H1 (cell line): Measurements from ENCODE around the gene UGT1A1. TPM values are rescaled to one million over a fixed set of nuclear protein-coding genes. Genes with fewer than 3 reads are reported as not detected.

Experiments used
- CTCF ChIA-PET: fragments of 300-600 bp; sonication (Branson Sonifier 250); formaldehyde crosslinking; loops from one replicate; lab custom pipeline; 2021; ENCODE audit not compliant: partially characterized antibody; lab: Charles Lee
- POLR2A ChIA-PET: fragments of 300-600 bp; sonication (Branson Sonifier 250); formaldehyde crosslinking; loops from one replicate; lab custom pipeline; 2021; ENCODE audit warnings: inconsistent platforms; ENCODE audit not compliant: partially characterized antibody; lab: Charles Lee
- DNase-seq, 2 experiments: peaks; one replicate each; pipeline versions ENCODE4 v3.0.0 to v3.0.0-alpha.2; 2010 to 2022; ENCODE audit warnings: low spot score in 2 of 2, low read depth in 1 of 2, mixed read lengths in 1 of 2
- FAIRE-seq: peaks from 2 replicates; lab custom pipeline; 2011; peaks lifted over from hg19 to GRCh38; lab: Jason Lieb, UNC
- H2AFZ ChIP-seq: 2 replicates; pipeline ENCODE4 v1.8.1; 2012; ENCODE audit warnings: low read length, inconsistent platforms
- H2AK5ac ChIP-seq: 2 replicates; pipeline ENCODE4 v1.6.1; 2013; ENCODE audit warnings: low read depth, low read length
- H2BK120ac ChIP-seq: replicated peaks from 2 replicates; pipeline ENCODE3; 2013; ENCODE audit warnings: low read depth, low read length, inconsistent platforms
- H2BK12ac ChIP-seq: 2 replicates; pipeline ENCODE4 v1.6.1; 2013; ENCODE audit warnings: low read depth, low read length
- H2BK15ac ChIP-seq: 2 replicates; pipeline ENCODE4 v1.6.1; 2013; ENCODE audit warnings: low read length
- H2BK20ac ChIP-seq: 2 replicates; pipeline ENCODE4 v1.6.1; 2013; ENCODE audit warnings: low read length
- H2BK5ac ChIP-seq: 2 replicates; pipeline ENCODE4 v1.6.1; 2013; ENCODE audit warnings: low read depth, low read length
- H3K14ac ChIP-seq: 2 replicates; pipeline ENCODE4 v1.6.1; 2013; ENCODE audit warnings: inconsistent platforms; ENCODE audit not compliant: insufficient read length
- H3K18ac ChIP-seq: 2 replicates; pipeline ENCODE4 v1.6.1; 2013; ENCODE audit warnings: low read length; ENCODE audit errors: extremely low read depth
- H3K23ac ChIP-seq: 2 replicates; pipeline ENCODE4 v1.6.1; 2013; ENCODE audit warnings: inconsistent platforms; ENCODE audit not compliant: insufficient read length
- H3K23me2 ChIP-seq: 2 replicates; pipeline ENCODE4 v1.6.1; 2013; ENCODE audit warnings: low read depth, low read length
- H3K27ac ChIP-seq: 2 replicates; pipeline ENCODE4 v1.6.1; 2011; ENCODE audit warnings: low read depth, low read length, inconsistent platforms
- H3K27me3 ChIP-seq, 4 experiments: replicated peaks in 1 of 4; 1 replicate in 1 of 4; 2 replicates in 3 of 4; pipeline versions ENCODE4 v1.6.1 to v1.8.1; 2011 to 2013; ENCODE audit warnings: low read length in 3 of 4, mild to moderate bottlenecking in 3 of 4, inconsistent platforms in 2 of 4, mixed read lengths in 2 of 4, moderate library complexity in 1 of 4; ENCODE audit not compliant: control insufficient read depth in 3 of 4, insufficient read depth in 3 of 4; ENCODE audit errors: extremely low read depth in 1 of 4
- H3K36me3 ChIP-seq, 4 experiments: 2 replicates each; pipeline versions ENCODE4 v1.6.1 to v1.8.1; 2011 to 2013; ENCODE audit warnings: mild to moderate bottlenecking in 4 of 4, low read length in 3 of 4, moderate library complexity in 2 of 4, control low read depth in 1 of 4, inconsistent platforms in 1 of 4; ENCODE audit not compliant: insufficient read depth in 4 of 4, control insufficient read depth in 2 of 4
- H3K4ac ChIP-seq: replicated peaks from 2 replicates; pipeline ENCODE3; 2013; ENCODE audit warnings: low read length, low read depth, mixed read lengths, inconsistent platforms; ENCODE audit not compliant: insufficient read length
- H3K4me1 ChIP-seq, 4 experiments: replicated peaks in 1 of 4; 1 replicate in 1 of 4; 2 replicates in 3 of 4; pipeline versions ENCODE4 v1.6.1 to v1.8.1; 2011 to 2013; ENCODE audit warnings: low read length in 3 of 4, inconsistent platforms in 2 of 4, mixed read lengths in 1 of 4; ENCODE audit not compliant: insufficient read depth in 4 of 4, control insufficient read depth in 3 of 4
- H3K4me2 ChIP-seq, 2 experiments: 2 replicates each; pipeline versions ENCODE4 v1.6.1 to v1.8.1; 2011 to 2013; ENCODE audit warnings: low read depth in 2 of 2, low read length in 2 of 2, control low read depth in 1 of 2, inconsistent platforms in 1 of 2, mild to moderate bottlenecking in 1 of 2; ENCODE audit not compliant: insufficient read depth in 1 of 2
- H3K4me3 ChIP-seq, 4 experiments: fragments of 200-600, 300-600 bp in 1 of 4; sonication (generic), shearing (Covaris generic), sonication (Bioruptor Twin) in 1 of 4; 2 replicates each; pipeline versions ENCODE4 v1.5.1 to v1.8.1; 2011 to 2016; ENCODE audit warnings: low read length in 4 of 4, low read depth in 3 of 4, control low read depth in 2 of 4, inconsistent platforms in 2 of 4, mild to moderate bottlenecking in 2 of 4, mixed read lengths in 1 of 4, moderate library complexity in 1 of 4; ENCODE audit not compliant: insufficient read depth in 2 of 4; ENCODE audit errors: extremely low read depth in 1 of 4
- H3K56ac ChIP-seq: replicated peaks from 2 replicates; pipeline ENCODE3; 2013; ENCODE audit warnings: low read depth, mild to moderate bottlenecking, mixed read lengths, low read length, inconsistent platforms; ENCODE audit not compliant: insufficient read length
- H3K79me1 ChIP-seq: 2 replicates; pipeline ENCODE4 v1.6.1; 2013; ENCODE audit warnings: low read depth, low read length, control low read depth
- H3K79me2 ChIP-seq, 2 experiments: 2 replicates each; pipeline versions ENCODE4 v1.6.1 to v1.8.1; 2012 to 2013; ENCODE audit warnings: low read length in 2 of 2, mild to moderate bottlenecking in 2 of 2, inconsistent platforms in 1 of 2; ENCODE audit not compliant: insufficient read depth in 2 of 2, control insufficient read depth in 1 of 2
- H3K9ac ChIP-seq, 4 experiments: replicated peaks in 1 of 4; 1 replicate in 1 of 4; 2 replicates in 3 of 4; pipeline versions ENCODE4 v1.6.1 to v1.8.1; 2011 to 2013; ENCODE audit warnings: low read depth in 3 of 4, low read length in 3 of 4, control low read depth in 2 of 4, mild to moderate bottlenecking in 2 of 4, moderate library complexity in 2 of 4, inconsistent platforms in 1 of 4; ENCODE audit errors: extremely low read depth in 1 of 4
- H3K9me3 ChIP-seq, 2 experiments: 2 replicates each; pipeline versions ENCODE4 v1.6.1 to v1.8.1; 2012 to 2013; ENCODE audit warnings: mild to moderate bottlenecking in 2 of 2, moderate library complexity in 2 of 2, control low read depth in 1 of 2, inconsistent platforms in 1 of 2, low read depth in 1 of 2, low read length in 1 of 2, mixed read lengths in 1 of 2; ENCODE audit not compliant: insufficient read depth in 2 of 2
- H4K20me1 ChIP-seq, 2 experiments: replicated peaks in 1 of 2; 2 replicates each; pipeline versions ENCODE3 to v1.8.1; 2011 to 2013; ENCODE audit warnings: inconsistent platforms in 2 of 2, low read length in 2 of 2, mild to moderate bottlenecking in 1 of 2; ENCODE audit not compliant: insufficient read depth in 2 of 2, control insufficient read depth in 1 of 2
- H4K5ac ChIP-seq: 2 replicates; pipeline ENCODE4 v1.6.1; 2013; ENCODE audit warnings: low read length, low read depth, mixed read lengths, inconsistent platforms; ENCODE audit not compliant: insufficient read length
- H4K8ac ChIP-seq: 2 replicates; pipeline ENCODE4 v1.8.0; 2013; ENCODE audit warnings: mild to moderate bottlenecking, moderate library complexity, low read length, inconsistent platforms; ENCODE audit not compliant: insufficient read depth; ENCODE audit errors: extremely low read depth
- H4K91ac ChIP-seq: replicated peaks from 2 replicates; pipeline ENCODE3; 2013; ENCODE audit warnings: low read length, mixed read lengths, inconsistent platforms; ENCODE audit not compliant: insufficient read length
- CTCF ChIP-seq, 3 experiments: IDR thresholded peaks; 1 replicate in 2 of 3; 2 replicates in 1 of 3; pipeline versions ENCODE4 v1.5.1 to v1.6.1; 2011; ENCODE audit warnings: low read length in 3 of 3, mild to moderate bottlenecking in 3 of 3, inconsistent platforms in 2 of 3, low read depth in 1 of 3, moderate library complexity in 1 of 3; ENCODE audit not compliant: insufficient read depth in 1 of 3; ENCODE audit errors: control extremely low read depth in 1 of 3
- EP300 ChIP-seq, 2 experiments: IDR thresholded peaks; 1 replicate in 1 of 2; 2 replicates in 1 of 2; pipeline ENCODE4 v1.6.1; 2011 to 2012; ENCODE audit warnings: low read depth in 2 of 2, low read length in 2 of 2, mild to moderate bottlenecking in 2 of 2, borderline replicate concordance in 1 of 2, inconsistent platforms in 1 of 2, moderate library complexity in 1 of 2
- NANOG ChIP-seq: IDR thresholded peaks from 2 replicates; pipeline ENCODE4 v1.6.1; 2011; ENCODE audit warnings: low read length, low read depth, mild to moderate bottlenecking, inconsistent platforms; ENCODE audit not compliant: insufficient read depth, poor library complexity, severe bottlenecking
- SIRT6 ChIP-seq: IDR thresholded peaks from one replicate; pipeline ENCODE4 v1.7.1; 2012; ENCODE audit warnings: low read length, inconsistent platforms
- SP4 ChIP-seq: IDR thresholded peaks from 2 replicates; pipeline ENCODE4 v1.6.1; 2012; ENCODE audit warnings: low read length, inconsistent platforms
- WGBS, 2 experiments: shearing (Covaris generic) in 1 of 2; methylation state at CpG; one replicate each; pipeline versions ENCODE4 v1.1.6 to v1.1.7; 2013 to 2015; ENCODE audit warnings: low lambda C conversion rate in 2 of 2, mixed read lengths in 2 of 2, inconsistent platforms in 1 of 2, low coverage in 1 of 2, missing lambda C conversion rate in 1 of 2; ENCODE audit not compliant: insufficient replicate concordance in 2 of 2, insufficient coverage in 1 of 2, insufficient read length in 1 of 2; ENCODE audit errors: extremely low coverage in 1 of 2, missing lambda C conversion rate in 1 of 2; 5-methylcytosine and 5-hydroxymethylcytosine counted together
- polyA plus RNA-seq, 7 experiments: library from polyadenylated mRNA; depleted of rRNA in 3 of 7; stranded (reverse) in 5 of 7; unstranded in 2 of 7; fragments of >200 nt in 5 of 7; fragments of 200-250 nt in 2 of 7; gene quantifications; 1 replicate in 5 of 7; 2 replicates in 1 of 7; 4 replicates in 1 of 7; pipeline versions ENCODE4 v1.2.1 to v1.2.3, GENCODE V29; 2011 to 2013; ENCODE audit warnings: missing spikeins in 2 of 7, mixed read lengths in 2 of 7
- total RNA-seq: library from RNA; stranded (reverse); fragmentation: NEBNext Ultra II Directional; extraction: Animal tissue kit (Norgen Biotek cat#: 25700); gene quantifications from 2 replicates; pipeline ENCODE4 v1.2.1, GENCODE V29; 2021

Gene UGT1A1
- total and polyA plus RNA-seq, 2 of the 8 experiments (the other 6 are each of a cell fraction or from before 2014, with no cell fraction given), result not detected

- H3K23ac ChIP-seq, result no peak overlapping the region
- H3K4ac ChIP-seq, result no peak overlapping the region
- H3K4me1 ChIP-seq, result no peaks in the 10 kb centered on the region
- TF ChIP-seq CTCF (IDR thresholded peaks at IDR 0.05; ENCODE audit: control extremely low read depth in 1 of 3, insufficient read depth in 1 of 3, low read depth in 1 of 3, low read length in 3 of 3) (no peak), SP4 (no peak), SIRT6 (no peak), NANOG (no peak), EP300 (IDR thresholded peaks at IDR 0.05; ENCODE audit: borderline replicate concordance in 1 of 2, low read depth in 2 of 2, low read length in 2 of 2) (no peak)
- H3K36me3 ChIP-seq, result no peaks in the 10 kb centered on the region
- ChIA-PET POLR2A (no interaction called here), CTCF (no interaction called here)
- no peak overlapping the region for H4K5ac ChIP-seq
- no peaks in the 10 kb centered on the region for H3K27me3 ChIP-seq
- no peak overlapping the region for H3K27ac ChIP-seq
- no peaks in the 10 kb centered on the region for H3K79me1 ChIP-seq
- no peak for FAIRE-seq
- no peak overlapping the region for H3K4me3 ChIP-seq
- H3K56ac ChIP-seq, result no peak overlapping the region
- H2BK5ac ChIP-seq, result no peak overlapping the region
- H3K79me2 ChIP-seq, result no peaks in the 10 kb centered on the region
- 89% methylated on average over 2 of the region's 2 CpGs; no CpG with 5 or more reads in 1 of the 2 experiments for WGBS, 2 experiments
- no peak overlapping the region for H2BK20ac ChIP-seq
- no peak overlapping the region for H3K9ac ChIP-seq
- H4K91ac ChIP-seq, result no peak overlapping the region
- no peak overlapping the region for H3K14ac ChIP-seq
- H2BK15ac ChIP-seq, result no peak overlapping the region
- no peak overlapping the region for H3K4me2 ChIP-seq
- no peak for DNase-seq
- H3K23me2 ChIP-seq, result no peaks in the 10 kb centered on the region
- H2BK120ac ChIP-seq, result no peak overlapping the region
- H2AK5ac ChIP-seq, result no peak overlapping the region
- no peaks in the 10 kb centered on the region for H4K20me1 ChIP-seq
- H2BK12ac ChIP-seq, result no peak overlapping the region
- H4K8ac ChIP-seq, result no peak overlapping the region
- H2AFZ ChIP-seq, result no peak overlapping the region
- no peak overlapping the region for H3K18ac ChIP-seq
- no peaks in the 10 kb centered on the region for H3K9me3 ChIP-seq
These were observed 56.3 kb downstream of the UGT1A1 start for GRCh38 chr2:233816334-233816733.
